SK-N-SH (cell line): ENCODE results near the gene GGTLC2.
A peak's percentile ranks its signal among the peaks of the same experiment; 100 is the strongest.

Source experiments
- FOXJ3 ChIP-seq: sonication (generic); formaldehyde crosslinking; IDR thresholded peaks from 2 replicates; pipeline ENCODE4 v1.5.1; 2020; ENCODE audit warnings: mild to moderate bottlenecking, missing genetic modification reagents
- GABPA ChIP-seq: IDR thresholded peaks from 2 replicates; pipeline ENCODE4 v1.4.0; 2012; ENCODE audit warnings: low read depth, mild to moderate bottlenecking
- MXI1 ChIP-seq: IDR thresholded peaks from 2 replicates; pipeline ENCODE4 v1.6.1; 2012; ENCODE audit warnings: mild to moderate bottlenecking, low read depth, low read length, improper control_type of control experiment
- RFX5 ChIP-seq: IDR thresholded peaks from 2 replicates; pipeline ENCODE4 v1.6.1; 2012; ENCODE audit warnings: mild to moderate bottlenecking, improper control_type of control experiment, low read length
- TAF1 ChIP-seq: IDR thresholded peaks from 2 replicates; pipeline ENCODE4 v1.6.1; 2012; ENCODE audit warnings: low read depth, mild to moderate bottlenecking, low read length, moderate library complexity, borderline replicate concordance
- YY1 ChIP-seq: IDR thresholded peaks from 2 replicates; pipeline ENCODE4 v1.4.0; 2012; ENCODE audit warnings: low read depth, mild to moderate bottlenecking
- TF ChIP-seq, protein P1 (sequence below): fragments of 200-600 bp; sonication (generic); IDR thresholded peaks from 2 replicates; pipeline ENCODE4 v1.6.1; 2017; ENCODE audit warnings: antibody characterized with exemption, mild to moderate bottlenecking, moderate library complexity
- TF ChIP-seq, protein P2 (sequence below): IDR thresholded peaks from 2 replicates; pipeline ENCODE4 v1.6.1; 2012; ENCODE audit warnings: mild to moderate bottlenecking, low read depth, low read length, moderate library complexity

GRCh38 chr22:22692707-22693530, 48.5 kb downstream of the GGTLC2 start:
- TF ChIP-seq GABPA = no peak
- TF ChIP-seq MXI1 = no peak
- TF ChIP-seq, protein P1, sequence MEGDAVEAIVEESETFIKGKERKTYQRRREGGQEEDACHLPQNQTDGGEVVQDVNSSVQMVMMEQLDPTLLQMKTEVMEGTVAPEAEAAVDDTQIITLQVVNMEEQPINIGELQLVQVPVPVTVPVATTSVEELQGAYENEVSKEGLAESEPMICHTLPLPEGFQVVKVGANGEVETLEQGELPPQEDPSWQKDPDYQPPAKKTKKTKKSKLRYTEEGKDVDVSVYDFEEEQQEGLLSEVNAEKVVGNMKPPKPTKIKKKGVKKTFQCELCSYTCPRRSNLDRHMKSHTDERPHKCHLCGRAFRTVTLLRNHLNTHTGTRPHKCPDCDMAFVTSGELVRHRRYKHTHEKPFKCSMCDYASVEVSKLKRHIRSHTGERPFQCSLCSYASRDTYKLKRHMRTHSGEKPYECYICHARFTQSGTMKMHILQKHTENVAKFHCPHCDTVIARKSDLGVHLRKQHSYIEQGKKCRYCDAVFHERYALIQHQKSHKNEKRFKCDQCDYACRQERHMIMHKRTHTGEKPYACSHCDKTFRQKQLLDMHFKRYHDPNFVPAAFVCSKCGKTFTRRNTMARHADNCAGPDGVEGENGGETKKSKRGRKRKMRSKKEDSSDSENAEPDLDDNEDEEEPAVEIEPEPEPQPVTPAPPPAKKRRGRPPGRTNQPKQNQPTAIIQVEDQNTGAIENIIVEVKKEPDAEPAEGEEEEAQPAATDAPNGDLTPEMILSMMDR = peak; percentile 47
- TF ChIP-seq, protein P2, sequence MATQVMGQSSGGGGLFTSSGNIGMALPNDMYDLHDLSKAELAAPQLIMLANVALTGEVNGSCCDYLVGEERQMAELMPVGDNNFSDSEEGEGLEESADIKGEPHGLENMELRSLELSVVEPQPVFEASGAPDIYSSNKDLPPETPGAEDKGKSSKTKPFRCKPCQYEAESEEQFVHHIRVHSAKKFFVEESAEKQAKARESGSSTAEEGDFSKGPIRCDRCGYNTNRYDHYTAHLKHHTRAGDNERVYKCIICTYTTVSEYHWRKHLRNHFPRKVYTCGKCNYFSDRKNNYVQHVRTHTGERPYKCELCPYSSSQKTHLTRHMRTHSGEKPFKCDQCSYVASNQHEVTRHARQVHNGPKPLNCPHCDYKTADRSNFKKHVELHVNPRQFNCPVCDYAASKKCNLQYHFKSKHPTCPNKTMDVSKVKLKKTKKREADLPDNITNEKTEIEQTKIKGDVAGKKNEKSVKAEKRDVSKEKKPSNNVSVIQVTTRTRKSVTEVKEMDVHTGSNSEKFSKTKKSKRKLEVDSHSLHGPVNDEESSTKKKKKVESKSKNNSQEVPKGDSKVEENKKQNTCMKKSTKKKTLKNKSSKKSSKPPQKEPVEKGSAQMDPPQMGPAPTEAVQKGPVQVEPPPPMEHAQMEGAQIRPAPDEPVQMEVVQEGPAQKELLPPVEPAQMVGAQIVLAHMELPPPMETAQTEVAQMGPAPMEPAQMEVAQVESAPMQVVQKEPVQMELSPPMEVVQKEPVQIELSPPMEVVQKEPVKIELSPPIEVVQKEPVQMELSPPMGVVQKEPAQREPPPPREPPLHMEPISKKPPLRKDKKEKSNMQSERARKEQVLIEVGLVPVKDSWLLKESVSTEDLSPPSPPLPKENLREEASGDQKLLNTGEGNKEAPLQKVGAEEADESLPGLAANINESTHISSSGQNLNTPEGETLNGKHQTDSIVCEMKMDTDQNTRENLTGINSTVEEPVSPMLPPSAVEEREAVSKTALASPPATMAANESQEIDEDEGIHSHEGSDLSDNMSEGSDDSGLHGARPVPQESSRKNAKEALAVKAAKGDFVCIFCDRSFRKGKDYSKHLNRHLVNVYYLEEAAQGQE = no peak
- no peak for TF ChIP-seq TAF1
- TF ChIP-seq YY1 = no peak
- no peak for TF ChIP-seq RFX5
- TF ChIP-seq FOXJ3 = no peak
